KMS-11 (cell line): ENCODE data around the gene NCOA1.

Experiments used
- H2AFZ ChIP-seq: fragments of 200-600 bp; sonication (generic); 2 replicates; pipeline ENCODE4 v1.6.1; 2016; ENCODE audit warnings: antibody characterized with exemption, mixed run types, low read depth
- H3K27ac ChIP-seq: fragments of 200-600 bp; sonication (generic); 2 replicates; pipeline ENCODE4 v1.6.1; 2016; ENCODE audit warnings: mild to moderate bottlenecking, mixed run types
- H3K27me3 ChIP-seq: fragments of 200-600 bp; sonication (generic); 2 replicates; pipeline ENCODE4 v1.6.1; 2017; ENCODE audit warnings: mild to moderate bottlenecking, low read depth, mixed run types, moderate library complexity; ENCODE audit not compliant: insufficient read depth
- H3K36me3 ChIP-seq: fragments of 200-600 bp; sonication (generic); 2 replicates; pipeline ENCODE4 v1.6.1; 2017; ENCODE audit warnings: mild to moderate bottlenecking, mixed run types; ENCODE audit not compliant: insufficient read depth
- H3K4me1 ChIP-seq: fragments of 200-600 bp; sonication (generic); 2 replicates; pipeline ENCODE4 v1.6.1; 2016; ENCODE audit warnings: mild to moderate bottlenecking, low read depth, mixed run types; ENCODE audit not compliant: poor library complexity, severe bottlenecking
- H3K4me2 ChIP-seq: fragments of 200-600 bp; sonication (generic); 2 replicates; pipeline ENCODE4 v1.7.0; 2016; ENCODE audit warnings: mild to moderate bottlenecking, mixed run types
- H3K4me3 ChIP-seq: fragments of 200-600 bp; sonication (generic); IDR thresholded peaks from 2 replicates; pipeline ENCODE4 v1.6.1; 2017; ENCODE audit warnings: low read depth, low read length, mixed read lengths; ENCODE audit not compliant: insufficient read depth
- H3K79me2 ChIP-seq: fragments of 200-600 bp; sonication (generic); 2 replicates; pipeline ENCODE4 v1.6.1; 2016; ENCODE audit warnings: low read depth, mixed run types; ENCODE audit not compliant: insufficient read depth
- H3K9ac ChIP-seq: fragments of 200-600 bp; sonication (generic); 2 replicates; pipeline ENCODE4 v1.6.1; 2016; ENCODE audit warnings: mild to moderate bottlenecking, mixed run types
- H4K20me1 ChIP-seq: fragments of 200-600 bp; sonication (generic); 2 replicates; pipeline ENCODE4 v1.6.1; 2016; ENCODE audit warnings: mild to moderate bottlenecking, mixed run types; ENCODE audit not compliant: insufficient read depth
- TF ChIP-seq, protein P1 (sequence below): fragments of 200-600 bp; sonication (generic); conservative IDR thresholded peaks from 2 replicates; pipeline ENCODE4 v1.6.1; 2017; ENCODE audit warnings: low read depth, mild to moderate bottlenecking, antibody characterized with exemption, low read length, moderate library complexity, mixed read lengths

The NCOA1 gene

DNA sequence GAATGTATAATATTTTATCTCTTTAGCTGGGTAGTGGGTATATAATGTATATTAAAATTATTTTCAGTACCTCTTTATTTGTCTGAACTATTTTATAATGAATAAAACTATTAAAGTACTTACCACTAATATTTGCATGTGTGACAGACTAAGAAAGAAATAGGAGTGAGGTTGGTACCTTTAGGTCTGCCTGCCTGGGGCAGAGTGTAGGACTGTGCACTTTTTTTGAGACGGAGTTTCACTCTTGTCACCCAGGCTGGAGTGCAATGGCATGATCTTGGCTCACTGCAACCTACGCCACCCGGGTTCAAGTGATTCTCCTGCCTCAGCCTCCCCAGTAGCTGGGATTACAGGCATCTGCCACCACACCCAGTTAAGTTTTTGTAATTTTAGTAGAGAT lies 18.8 kb downstream of the NCOA1 start:
- TF ChIP-seq, protein P1, sequence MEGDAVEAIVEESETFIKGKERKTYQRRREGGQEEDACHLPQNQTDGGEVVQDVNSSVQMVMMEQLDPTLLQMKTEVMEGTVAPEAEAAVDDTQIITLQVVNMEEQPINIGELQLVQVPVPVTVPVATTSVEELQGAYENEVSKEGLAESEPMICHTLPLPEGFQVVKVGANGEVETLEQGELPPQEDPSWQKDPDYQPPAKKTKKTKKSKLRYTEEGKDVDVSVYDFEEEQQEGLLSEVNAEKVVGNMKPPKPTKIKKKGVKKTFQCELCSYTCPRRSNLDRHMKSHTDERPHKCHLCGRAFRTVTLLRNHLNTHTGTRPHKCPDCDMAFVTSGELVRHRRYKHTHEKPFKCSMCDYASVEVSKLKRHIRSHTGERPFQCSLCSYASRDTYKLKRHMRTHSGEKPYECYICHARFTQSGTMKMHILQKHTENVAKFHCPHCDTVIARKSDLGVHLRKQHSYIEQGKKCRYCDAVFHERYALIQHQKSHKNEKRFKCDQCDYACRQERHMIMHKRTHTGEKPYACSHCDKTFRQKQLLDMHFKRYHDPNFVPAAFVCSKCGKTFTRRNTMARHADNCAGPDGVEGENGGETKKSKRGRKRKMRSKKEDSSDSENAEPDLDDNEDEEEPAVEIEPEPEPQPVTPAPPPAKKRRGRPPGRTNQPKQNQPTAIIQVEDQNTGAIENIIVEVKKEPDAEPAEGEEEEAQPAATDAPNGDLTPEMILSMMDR = no peak
- no peak overlapping the region for H3K4me3 ChIP-seq
- peaks cover 14% of the 10 kb centered on the region for H3K4me1 ChIP-seq
- no peak overlapping the region for H2AFZ ChIP-seq
- H3K9ac ChIP-seq = no peak overlapping the region
- H3K27ac ChIP-seq = no peak overlapping the region
- H4K20me1 ChIP-seq = no peaks in the 10 kb centered on the region
- no peaks in the 10 kb centered on the region for H3K27me3 ChIP-seq
- no peaks in the 10 kb centered on the region for H3K36me3 ChIP-seq
- H3K79me2 ChIP-seq = no peaks in the 10 kb centered on the region
- H3K4me2 ChIP-seq = no peak overlapping the region

DNA sequence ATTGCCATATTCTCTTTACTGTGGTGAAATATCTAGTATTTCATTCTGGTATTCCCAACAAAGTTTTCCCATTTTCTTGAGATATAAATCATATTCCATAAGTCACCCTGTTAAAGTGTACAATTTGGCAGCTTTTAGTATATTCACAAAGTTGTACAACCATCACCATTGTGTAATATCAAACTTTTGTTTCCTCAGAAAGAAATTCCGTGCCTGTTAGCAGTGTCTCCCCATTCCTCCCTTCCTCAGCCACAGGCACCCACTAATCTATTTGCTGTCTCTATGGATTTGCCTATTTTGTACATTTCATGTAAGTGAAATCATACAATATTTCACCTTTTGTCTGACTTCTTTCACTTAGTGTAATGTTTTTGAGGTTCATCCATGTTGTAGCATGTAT lies 19.7 kb downstream of the NCOA1 start:
- Histone ChIP-seq H3K36me3 (no peaks in the 10 kb centered on the region), H3K4me1 (peaks cover 14% of the 10 kb centered on the region), H3K79me2 (no peaks in the 10 kb centered on the region), H4K20me1 (no peaks in the 10 kb centered on the region), H3K9ac (no peak overlapping the region), H3K4me3 (no peak overlapping the region), H3K4me2 (no peak overlapping the region), H2AFZ (no peak overlapping the region), H3K27me3 (no peaks in the 10 kb centered on the region), H3K27ac (no peak overlapping the region)
- TF ChIP-seq, protein P1 = no peak

DNA sequence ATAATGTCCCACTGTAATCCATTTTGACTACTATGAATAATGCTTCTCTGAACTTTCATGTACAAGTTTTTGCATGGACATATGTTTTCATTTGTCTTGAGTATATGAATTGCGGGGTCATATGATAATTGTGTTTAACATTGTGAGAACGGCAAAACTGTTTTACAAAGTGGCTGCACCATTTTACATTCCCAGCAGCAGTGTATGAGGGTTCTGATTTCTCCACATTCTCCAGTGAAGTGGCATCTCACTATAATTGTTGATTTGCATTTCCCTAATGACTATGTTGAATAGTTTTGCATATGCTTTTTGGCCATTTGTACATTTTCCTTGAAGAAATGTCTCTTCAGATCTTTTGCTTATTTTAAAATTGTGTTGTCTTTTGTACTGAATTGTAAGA lies 20.1 kb downstream of the NCOA1 start:
- Histone ChIP-seq H3K4me2 (no peak overlapping the region), H3K27me3 (no peaks in the 10 kb centered on the region), H3K4me3 (no peak overlapping the region), H3K79me2 (no peaks in the 10 kb centered on the region), H4K20me1 (no peaks in the 10 kb centered on the region), H3K27ac (no peak overlapping the region), H3K4me1 (peaks cover 14% of the 10 kb centered on the region), H3K9ac (no peak overlapping the region), H3K36me3 (no peaks in the 10 kb centered on the region), H2AFZ (no peak overlapping the region)
- TF ChIP-seq, protein P1 = no peak

DNA sequence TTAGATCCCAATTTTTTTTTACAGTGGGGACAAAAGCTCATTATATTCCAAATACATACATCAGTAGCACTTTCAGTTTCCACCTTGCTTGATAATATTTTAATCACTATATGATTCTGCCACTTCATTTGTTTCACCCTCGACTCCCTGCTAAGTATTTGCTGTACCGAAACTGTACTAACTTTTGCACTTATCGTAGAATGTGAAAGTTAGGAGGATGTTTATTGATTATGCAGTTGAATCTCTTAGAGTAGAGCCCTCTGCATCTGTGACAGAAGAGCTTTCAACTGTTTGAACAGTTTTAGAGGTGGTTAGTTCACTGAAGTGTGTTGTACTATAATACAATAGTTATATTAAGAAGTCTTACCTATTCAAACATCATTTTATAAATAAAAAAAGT lies 20.8 kb downstream of the NCOA1 start:
- Histone ChIP-seq H3K36me3 (no peaks in the 10 kb centered on the region), H3K4me2 (no peak overlapping the region), H3K79me2 (no peaks in the 10 kb centered on the region), H3K4me1 (peaks cover 14% of the 10 kb centered on the region), H3K27ac (no peak overlapping the region), H3K27me3 (no peaks in the 10 kb centered on the region), H3K9ac (no peak overlapping the region), H2AFZ (no peak overlapping the region), H4K20me1 (no peaks in the 10 kb centered on the region), H3K4me3 (no peak overlapping the region)
- TF ChIP-seq, protein P1 = no peak

DNA sequence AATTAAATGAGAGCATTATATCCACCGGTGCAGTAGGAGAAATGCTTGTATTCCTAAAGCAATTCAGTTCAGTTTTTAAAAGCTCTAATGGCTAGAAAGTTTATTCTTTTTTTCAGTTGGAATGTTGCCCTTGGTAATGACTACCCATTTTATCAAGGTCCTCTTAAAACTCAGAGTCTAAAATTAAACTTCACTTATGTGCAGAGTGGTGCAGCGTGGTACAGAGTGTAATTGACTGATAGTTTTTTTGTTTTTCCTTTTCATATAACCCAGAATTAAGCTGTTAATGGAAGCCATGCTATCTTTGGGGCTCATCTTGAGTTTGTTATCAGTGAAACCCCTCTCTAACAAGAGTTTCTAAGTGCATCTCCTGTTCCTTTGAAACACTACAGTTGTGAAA lies 21.4 kb downstream of the NCOA1 start:
- Histone ChIP-seq H4K20me1 (no peaks in the 10 kb centered on the region), H2AFZ (no peak overlapping the region), H3K36me3 (no peaks in the 10 kb centered on the region), H3K4me2 (no peak overlapping the region), H3K79me2 (no peaks in the 10 kb centered on the region), H3K9ac (no peak overlapping the region), H3K4me3 (no peak overlapping the region), H3K27me3 (no peaks in the 10 kb centered on the region), H3K4me1 (peaks cover 14% of the 10 kb centered on the region), H3K27ac (no peak overlapping the region)
- TF ChIP-seq, protein P1 = no peak
